ENCODE measurements around the gene RILP.

- no peak for TF ChIP-seq LEF1 (IDR thresholded peaks at IDR 0.05; ENCODE audit: borderline replicate concordance)
- no peak for TF ChIP-seq L3MBTL2 (conservative IDR thresholded peaks at IDR 0.05)
- TF ChIP-seq PKNOX1 (IDR thresholded peaks at IDR 0.05) = no peak
- TF ChIP-seq BHLHE40 (IDR thresholded peaks at IDR 0.05; ENCODE audit: borderline replicate concordance) = no peak
- no peak for TF ChIP-seq ZNF384 (IDR thresholded peaks at IDR 0.05)
- no peak for TF ChIP-seq ARNT (IDR thresholded peaks at IDR 0.05)
- no peak for TF ChIP-seq FOXK2 (IDR thresholded peaks at IDR 0.05)
- TF ChIP-seq SP1 (IDR thresholded peaks at IDR 0.05) = no peak
Observed at GRCh38 chr17:1648173-1648962, 1.3 kb downstream of the RILP start.

All from HEK293T (cell line).